ENCODE data around the gene ZNG1B. TPM values are rescaled to one million over a fixed set of nuclear protein-coding genes. Genes with fewer than 3 reads are reported as not detected.
"Not testable (repeated sequence)": the region's sequence is repeated elsewhere in the genome, so short reads cannot be mapped to it uniquely, and the experiment has no call there.

The ZNG1B gene
- 10 to 100 TPM; 35.3 to 38.7 TPM for total RNA-seq

DNA sequence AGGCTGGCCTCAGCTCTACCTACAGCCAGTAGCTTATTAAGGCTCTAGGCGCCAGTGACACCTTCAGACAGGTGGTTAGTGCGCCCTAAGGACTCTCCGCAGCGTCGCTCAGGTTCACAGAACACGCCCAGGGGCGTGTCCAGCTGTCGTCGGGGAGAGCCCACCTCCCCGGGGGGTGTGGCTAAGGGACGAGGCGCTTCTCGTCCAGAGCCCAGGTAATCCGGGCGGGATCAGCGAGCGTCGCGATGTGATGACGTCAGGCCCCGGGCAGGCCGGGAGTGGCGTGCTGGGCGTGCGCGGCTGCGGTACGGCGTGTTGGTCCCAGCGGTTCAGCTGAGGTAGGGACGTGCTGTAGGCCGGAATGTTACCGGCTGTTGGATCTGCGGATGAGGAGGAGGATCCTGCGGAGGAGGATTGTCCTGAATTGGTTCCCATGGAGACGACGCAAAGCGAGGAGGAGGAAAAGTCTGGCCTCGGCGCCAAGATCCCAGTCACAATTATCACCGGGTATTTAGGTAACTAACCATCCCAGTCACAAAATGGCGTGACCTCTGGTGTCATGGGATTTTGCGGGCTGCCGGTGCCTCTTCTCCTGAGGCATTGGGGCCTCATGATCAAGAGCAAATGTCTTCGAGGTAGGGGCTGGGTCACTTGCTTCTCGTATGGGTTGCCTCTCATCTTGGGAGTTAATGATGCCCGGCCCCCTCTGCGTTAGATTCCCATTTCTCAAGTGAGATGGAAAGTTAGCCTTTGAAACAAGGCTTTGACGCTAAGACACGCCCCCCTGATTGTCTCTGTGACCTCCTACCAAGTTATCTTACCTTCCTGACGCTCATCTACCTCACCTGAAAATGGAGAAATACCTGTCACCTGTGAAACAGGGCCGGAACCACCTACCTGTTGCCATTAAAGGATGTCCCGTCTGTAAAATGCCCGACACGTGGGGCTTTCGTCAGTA lies at the start of gene ZNG1B:
Gene ZNG1B, plus strand, starts transcription at position 184 of the 958 bp plus-strand sequence. Its CDS starts 178 bp downstream, at position 362.
- peak; percentile 76 for DNase-seq
- Mint-ChIP-seq H3K4me3 (peak within 1 kb of the TSS; percentile 84), H3K27ac (peak within 1 kb of the TSS; percentile 89)
- H3K27me3 Mint-ChIP-seq; H3K4me1 Mint-ChIP-seq; POLR2A ChIA-PET; ATAC-seq (ENCODE audit: low read depth); H3K9me3 Mint-ChIP-seq; H3K36me3 Mint-ChIP-seq: not testable (repeated sequence)

DNA sequence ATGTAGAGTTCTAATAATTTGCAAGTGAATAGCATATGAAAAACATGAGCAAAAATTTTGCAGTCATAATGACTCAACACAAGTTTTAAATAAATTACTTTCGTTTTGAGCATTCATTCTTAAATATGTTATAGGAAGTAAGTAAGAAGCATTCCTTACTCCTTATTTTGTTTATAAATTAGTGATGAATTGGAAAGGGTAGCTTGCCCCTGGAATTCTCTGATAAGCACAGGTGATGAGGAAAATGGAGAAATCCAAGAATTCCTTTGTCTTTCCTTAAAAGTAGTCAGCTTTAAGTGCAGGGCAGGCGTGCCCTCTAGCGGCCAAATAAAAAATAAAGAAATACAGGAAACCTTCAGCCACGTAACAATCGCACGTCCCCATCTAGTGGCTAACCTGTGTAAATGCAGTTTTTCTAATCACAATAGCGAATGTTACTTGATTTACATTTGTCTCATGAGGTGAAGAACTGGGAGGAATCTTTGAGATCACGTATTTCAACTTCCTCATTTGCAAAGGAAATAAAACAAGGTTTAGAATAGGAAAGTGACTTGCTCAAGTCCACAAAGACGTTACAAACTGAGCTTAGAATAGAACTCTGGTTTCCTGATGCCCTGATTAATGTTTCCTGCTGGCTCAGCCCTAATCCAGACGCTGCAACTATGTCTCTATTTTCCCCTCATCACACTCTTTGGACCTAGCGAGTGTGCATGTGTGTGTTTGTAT lies 47.2 kb upstream of the ZNG1B start:
- H3K36me3 Mint-ChIP-seq: no peaks in the 10 kb centered on the region
- ATAC-seq (ENCODE audit: low read depth): peak; percentile 85

GRCh38 chr2:113391073-113391472 lies 46.4 kb upstream of the ZNG1B start:
- Mint-ChIP-seq H3K9me3 (no peaks in the 10 kb centered on the region), H3K27ac (no peak overlapping the region), H3K36me3 (no peaks in the 10 kb centered on the region), H3K27me3 (peaks cover 21% of the 10 kb centered on the region), H3K4me3 (no peak overlapping the region), H3K4me1 (peaks cover 13% of the 10 kb centered on the region)
- DNase-seq: no peak
- ATAC-seq (ENCODE audit: low read depth): no peak
- POLR2A ChIA-PET: interaction anchor here (1.0 kb wide), 1 partner anchor 142 kb away, joined by 3 read pairs; no protein-coding TSS in a partner anchor

More for the DNA sequence above, 47.2 kb upstream of the ZNG1B start:
- Mint-ChIP-seq H3K27ac (peak overlapping the region; percentile 91), H3K9me3 (no peaks in the 10 kb centered on the region), H3K27me3 (peaks cover 29% of the 10 kb centered on the region), H3K4me3 (peak overlapping the region; percentile 86), H3K4me1 (peaks cover 13% of the 10 kb centered on the region)
- no peak for DNase-seq
- POLR2A ChIA-PET: interaction anchor here (0.7 to 1.0 kb wide), 2 partner anchors 141 to 225 kb away, joined by 3 read pairs; no protein-coding TSS in a partner anchor

- DNase-seq (no peak), ATAC-seq (ENCODE audit: low read depth) (no peak)
- H3K27me3 Mint-ChIP-seq: peaks cover 56% of the 10 kb centered on the region
- H3K9me3 Mint-ChIP-seq: no peaks in the 10 kb centered on the region
- H3K4me1 Mint-ChIP-seq: no peaks in the 10 kb centered on the region
- no peak overlapping the region for H3K27ac Mint-ChIP-seq
- H3K4me3 Mint-ChIP-seq: no peak overlapping the region
- POLR2A ChIA-PET: no interaction called here
- H3K36me3 Mint-ChIP-seq: no peaks in the 10 kb centered on the region
Measured at GRCh38 chr2:113406114-113406513, 31.4 kb upstream of the ZNG1B start.

DNA sequence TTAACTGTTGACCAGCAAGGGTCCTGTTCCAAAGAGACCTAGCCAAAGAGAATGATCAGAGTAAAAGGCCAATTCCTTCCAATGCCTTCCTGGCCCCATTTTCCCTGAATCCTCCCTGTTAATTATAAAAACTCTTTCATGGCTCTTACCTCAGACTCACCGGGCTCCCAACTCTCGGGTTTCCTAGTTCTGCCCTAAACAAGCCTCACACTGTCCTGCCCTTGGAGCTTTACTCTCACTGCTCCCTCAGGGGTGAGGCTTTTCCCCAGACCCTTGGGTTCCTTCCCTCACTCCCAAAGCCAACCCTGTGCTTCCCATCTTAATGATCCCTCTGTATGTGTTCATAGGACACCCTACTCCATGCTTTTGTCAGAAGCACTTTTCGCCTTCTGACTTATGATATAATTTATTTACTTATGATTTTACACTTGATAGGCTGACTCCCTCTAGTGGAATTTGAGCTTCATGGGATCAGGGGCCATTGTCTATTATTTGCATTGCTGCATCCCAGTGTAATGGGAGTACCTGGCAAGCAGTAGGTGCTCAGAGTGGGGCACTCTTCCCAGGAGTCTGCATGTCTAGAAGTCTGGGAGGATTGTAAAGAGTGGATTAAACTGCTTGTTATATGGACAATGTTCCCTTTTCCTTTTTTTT lies 29.9 kb upstream of the ZNG1B start:
- Mint-ChIP-seq H3K4me1 (no peaks in the 10 kb centered on the region), H3K9me3 (no peaks in the 10 kb centered on the region)
- ATAC-seq (ENCODE audit: low read depth): no peak

GRCh38 chr2:113411725-113412352 lies 25.7 kb upstream of the ZNG1B start:
- H3K4me1 Mint-ChIP-seq; H3K4me3 Mint-ChIP-seq; POLR2A ChIA-PET; ATAC-seq (ENCODE audit: low read depth); H3K27ac Mint-ChIP-seq; DNase-seq; H3K9me3 Mint-ChIP-seq; H3K36me3 Mint-ChIP-seq: not testable (repeated sequence)
- peaks cover 20% of the 10 kb centered on the region for H3K27me3 Mint-ChIP-seq

More for the DNA sequence above, 29.9 kb upstream of the ZNG1B start:
- Mint-ChIP-seq H3K27ac (no peak overlapping the region), H3K36me3 (no peaks in the 10 kb centered on the region), H3K4me3 (no peak overlapping the region), H3K27me3 (peaks cover 46% of the 10 kb centered on the region)
- no peak for DNase-seq
- POLR2A ChIA-PET: no interaction called here

DNA sequence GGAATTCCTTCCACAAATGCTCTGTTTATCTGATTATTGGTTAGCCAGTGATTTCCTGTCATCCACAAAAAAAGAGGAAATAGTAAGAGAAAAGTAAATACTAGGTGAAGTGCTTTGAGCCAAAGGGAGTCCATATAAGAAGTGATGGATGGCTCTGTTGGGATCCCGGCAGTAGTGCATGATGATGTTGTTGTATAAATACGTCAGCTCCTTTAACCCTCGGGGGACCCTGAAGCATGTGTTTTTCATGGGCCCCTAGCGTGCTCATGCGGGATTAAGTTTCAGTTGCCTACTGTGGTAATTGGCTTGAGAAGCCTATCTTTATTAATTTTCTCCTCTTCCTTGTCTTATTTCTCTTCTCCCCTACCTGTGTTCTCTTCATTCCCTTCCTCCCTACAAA lies 24.7 kb upstream of the ZNG1B start:
- H3K36me3 Mint-ChIP-seq; H3K9me3 Mint-ChIP-seq; H3K4me3 Mint-ChIP-seq; H3K27ac Mint-ChIP-seq; POLR2A ChIA-PET; ATAC-seq (ENCODE audit: low read depth); DNase-seq; H3K4me1 Mint-ChIP-seq: not testable (repeated sequence)
- H3K27me3 Mint-ChIP-seq: peaks cover 10% of the 10 kb centered on the region

DNA sequence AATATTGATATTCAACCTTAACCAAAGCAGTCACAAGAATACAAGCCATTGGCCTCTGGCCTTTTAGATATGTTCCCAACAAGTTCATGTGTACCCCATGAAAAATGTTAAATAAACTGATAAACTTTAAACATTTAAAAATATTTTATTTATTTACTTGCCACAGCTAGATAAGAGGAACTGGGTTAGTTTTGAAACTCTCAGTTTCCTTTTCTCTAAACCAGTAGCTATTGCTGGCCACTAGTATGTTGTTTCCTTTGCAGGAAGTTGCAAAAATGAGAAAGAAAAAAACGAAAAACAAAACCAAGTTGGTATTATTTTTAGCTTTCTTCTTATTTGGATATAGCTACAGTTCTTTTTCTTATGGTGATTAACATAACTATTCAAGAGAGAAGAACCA lies 5.7 kb upstream of the ZNG1B start:
- POLR2A ChIA-PET; H3K9me3 Mint-ChIP-seq; DNase-seq; H3K4me1 Mint-ChIP-seq; ATAC-seq (ENCODE audit: low read depth); H3K36me3 Mint-ChIP-seq; H3K4me3 Mint-ChIP-seq; H3K27me3 Mint-ChIP-seq: not testable (repeated sequence)
- peak overlapping the region; percentile 45 for H3K27ac Mint-ChIP-seq

DNA sequence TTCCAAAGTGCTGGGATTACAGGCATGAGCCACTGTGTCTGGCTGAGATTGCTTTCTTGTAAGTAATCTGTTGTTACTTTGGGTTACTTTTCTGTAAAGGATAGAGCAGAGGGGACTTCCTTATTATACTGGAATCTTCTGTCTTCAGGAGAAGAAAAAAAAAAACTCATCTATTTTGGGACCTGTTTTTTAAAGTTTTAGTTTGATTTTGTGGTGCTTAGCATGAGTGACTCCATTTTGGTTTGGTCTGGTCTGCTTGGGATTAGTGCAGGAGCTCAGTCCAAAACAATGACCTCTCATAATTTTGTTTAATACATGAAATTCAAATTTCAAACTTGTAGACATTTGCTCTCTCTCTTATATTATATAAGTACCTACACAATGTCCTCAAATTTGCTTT lies 4.0 kb upstream of the ZNG1B start:
- H3K27ac Mint-ChIP-seq; H3K27me3 Mint-ChIP-seq; H3K4me1 Mint-ChIP-seq; ATAC-seq (ENCODE audit: low read depth); DNase-seq; H3K9me3 Mint-ChIP-seq; H3K36me3 Mint-ChIP-seq; POLR2A ChIA-PET; H3K4me3 Mint-ChIP-seq: not testable (repeated sequence)

GRCh38 chr2:113465770-113466169 lies 28.3 kb downstream of the ZNG1B start:
- H3K4me1 Mint-ChIP-seq; H3K27ac Mint-ChIP-seq; H3K4me3 Mint-ChIP-seq; H3K9me3 Mint-ChIP-seq; DNase-seq; H3K36me3 Mint-ChIP-seq; H3K27me3 Mint-ChIP-seq; POLR2A ChIA-PET; ATAC-seq (ENCODE audit: low read depth): not testable (repeated sequence)

DNA sequence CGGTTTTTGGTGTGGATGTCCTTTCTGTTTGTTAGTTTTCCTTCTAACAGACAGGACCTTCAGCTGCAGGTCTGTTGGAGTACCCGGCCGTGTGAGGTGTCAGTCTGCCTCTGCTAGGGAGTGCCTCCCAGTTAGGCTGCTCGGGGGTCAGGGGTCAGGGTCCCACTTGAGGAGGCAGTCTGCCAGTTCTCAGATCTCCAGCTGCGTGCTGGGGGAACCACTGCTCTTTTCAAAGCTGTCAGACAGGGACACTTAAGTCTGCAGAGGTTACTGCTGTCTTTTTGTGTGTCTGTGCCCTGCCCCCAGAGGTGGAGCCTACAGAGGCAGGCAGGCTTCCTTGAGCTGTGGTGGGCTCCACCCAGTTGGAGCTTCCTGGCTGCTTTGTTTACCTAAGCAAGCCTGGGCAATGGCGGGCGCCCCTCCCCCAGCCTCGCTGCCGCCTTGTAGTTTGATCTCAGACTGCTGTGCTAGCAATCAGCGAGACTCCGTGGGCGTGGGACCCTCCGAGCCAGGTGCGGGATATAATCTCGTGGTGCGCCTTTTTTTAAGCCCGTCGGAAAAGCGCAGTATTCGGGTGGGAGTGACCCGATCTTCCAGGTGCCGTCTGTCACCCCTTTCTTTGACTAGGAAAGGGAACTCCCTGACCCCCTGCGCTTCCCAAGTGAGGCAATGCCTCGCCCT lies 39.3 kb downstream of the ZNG1B start:
- DNase-seq; H3K27ac Mint-ChIP-seq; H3K27me3 Mint-ChIP-seq; H3K4me1 Mint-ChIP-seq; ATAC-seq (ENCODE audit: low read depth); H3K9me3 Mint-ChIP-seq; H3K4me3 Mint-ChIP-seq; POLR2A ChIA-PET: not testable (repeated sequence)
- H3K36me3 Mint-ChIP-seq: peaks cover 21% of the 10 kb centered on the region

- H3K27me3 Mint-ChIP-seq: peaks cover 22% of the 10 kb centered on the region
- ATAC-seq (ENCODE audit: low read depth); H3K4me1 Mint-ChIP-seq; DNase-seq; H3K4me3 Mint-ChIP-seq; H3K36me3 Mint-ChIP-seq; H3K9me3 Mint-ChIP-seq; H3K27ac Mint-ChIP-seq; POLR2A ChIA-PET: not testable (repeated sequence)
Measured at GRCh38 chr2:113496527-113496926, 59.0 kb downstream of the ZNG1B start.
